Measurements from ENCODE around the gene MVB12B.

DNA sequence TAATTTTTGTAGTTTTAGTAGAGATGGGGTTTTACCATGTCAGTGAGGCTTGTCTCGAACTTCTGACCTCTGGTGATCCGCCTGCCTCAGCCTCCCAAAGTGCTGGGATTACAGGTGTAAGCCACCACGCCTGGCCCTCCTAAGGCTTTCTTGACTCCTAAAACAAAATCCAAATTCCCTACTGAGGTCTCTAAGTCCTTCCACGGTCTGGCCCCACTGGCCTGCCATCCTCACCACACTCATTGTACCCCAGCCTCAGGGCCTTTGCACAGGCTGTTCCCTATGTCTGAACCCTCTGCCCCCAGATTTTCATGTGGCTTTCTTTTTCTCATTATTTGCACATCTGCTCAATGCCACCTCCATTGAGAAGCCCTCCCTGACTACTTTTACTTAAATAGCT is 34.7 kb upstream of the MVB12B start:
- no peak for TF ChIP-seq CTCF (IDR thresholded peaks at IDR 0.05)
- no peak for TF ChIP-seq POLR2A (IDR thresholded peaks at IDR 0.05)
- TF ChIP-seq POLR2AphosphoS5 (IDR thresholded peaks at IDR 0.05): no peak
- TF ChIP-seq EP300 (IDR thresholded peaks at IDR 0.05; ENCODE audit: low read depth): no peak
